ENCODE measurements around the gene SLC22A4. TPM values are rescaled to one million over a fixed set of nuclear protein-coding genes. Genes with fewer than 3 reads are reported as not detected.

Gene SLC22A4
- total RNA-seq, 1 experiment from 2014 or later, result 1.5 TPM

DNA sequence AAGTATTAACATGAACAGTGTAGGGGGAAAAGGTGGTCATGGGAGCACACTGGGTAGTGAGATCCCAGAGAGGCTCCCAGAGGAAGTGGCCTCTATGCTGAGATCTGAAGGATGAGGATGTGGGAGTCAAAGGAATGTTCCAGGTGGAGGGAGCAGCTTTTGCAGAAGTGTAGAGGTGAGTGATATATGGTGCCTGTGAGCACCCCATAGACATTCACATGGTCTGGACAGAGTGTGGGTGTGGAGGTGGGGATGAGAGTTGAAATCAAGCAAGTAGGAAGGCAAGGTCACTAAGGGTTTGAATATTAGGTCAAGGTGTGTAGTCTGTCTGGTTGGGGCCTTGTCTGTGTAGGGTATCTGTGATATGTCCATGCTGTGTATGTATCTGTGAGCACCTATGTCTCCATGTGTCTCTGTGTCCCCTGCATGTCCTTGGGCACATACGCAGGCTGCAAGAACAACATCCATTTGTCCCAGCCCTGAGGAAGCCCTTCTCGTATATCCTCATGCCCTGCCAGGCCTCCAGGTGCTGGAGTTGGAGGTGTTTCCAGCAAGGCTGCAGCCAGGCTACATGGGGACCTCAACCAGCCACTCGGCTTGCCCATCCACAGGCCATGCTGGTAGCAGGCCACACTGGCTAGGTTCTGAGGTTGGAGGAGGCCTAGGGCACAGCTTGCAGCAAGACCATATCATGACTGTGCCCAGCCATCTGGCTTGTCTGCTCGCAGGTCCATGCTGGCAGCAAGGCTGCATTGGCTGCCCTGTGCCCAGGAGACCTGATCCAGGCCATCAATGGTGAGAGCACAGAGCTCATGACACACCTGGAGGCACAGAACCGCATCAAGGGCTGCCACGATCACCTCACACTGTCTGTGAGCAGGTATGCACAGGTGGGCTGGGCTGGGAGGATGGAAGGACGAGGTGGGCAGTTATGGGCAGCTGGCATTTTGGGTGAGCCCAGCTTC, 32.0 kb upstream of the SLC22A4 start:
- TF ChIP-seq SIN3A (IDR thresholded peaks at IDR 0.05; ENCODE audit: borderline replicate concordance, insufficient read depth, low read depth, low read length), result no peak
- no peak for TF ChIP-seq TCF7L2 (IDR thresholded peaks at IDR 0.05; ENCODE audit: low read depth, low read length)
- TF ChIP-seq, protein P1, sequence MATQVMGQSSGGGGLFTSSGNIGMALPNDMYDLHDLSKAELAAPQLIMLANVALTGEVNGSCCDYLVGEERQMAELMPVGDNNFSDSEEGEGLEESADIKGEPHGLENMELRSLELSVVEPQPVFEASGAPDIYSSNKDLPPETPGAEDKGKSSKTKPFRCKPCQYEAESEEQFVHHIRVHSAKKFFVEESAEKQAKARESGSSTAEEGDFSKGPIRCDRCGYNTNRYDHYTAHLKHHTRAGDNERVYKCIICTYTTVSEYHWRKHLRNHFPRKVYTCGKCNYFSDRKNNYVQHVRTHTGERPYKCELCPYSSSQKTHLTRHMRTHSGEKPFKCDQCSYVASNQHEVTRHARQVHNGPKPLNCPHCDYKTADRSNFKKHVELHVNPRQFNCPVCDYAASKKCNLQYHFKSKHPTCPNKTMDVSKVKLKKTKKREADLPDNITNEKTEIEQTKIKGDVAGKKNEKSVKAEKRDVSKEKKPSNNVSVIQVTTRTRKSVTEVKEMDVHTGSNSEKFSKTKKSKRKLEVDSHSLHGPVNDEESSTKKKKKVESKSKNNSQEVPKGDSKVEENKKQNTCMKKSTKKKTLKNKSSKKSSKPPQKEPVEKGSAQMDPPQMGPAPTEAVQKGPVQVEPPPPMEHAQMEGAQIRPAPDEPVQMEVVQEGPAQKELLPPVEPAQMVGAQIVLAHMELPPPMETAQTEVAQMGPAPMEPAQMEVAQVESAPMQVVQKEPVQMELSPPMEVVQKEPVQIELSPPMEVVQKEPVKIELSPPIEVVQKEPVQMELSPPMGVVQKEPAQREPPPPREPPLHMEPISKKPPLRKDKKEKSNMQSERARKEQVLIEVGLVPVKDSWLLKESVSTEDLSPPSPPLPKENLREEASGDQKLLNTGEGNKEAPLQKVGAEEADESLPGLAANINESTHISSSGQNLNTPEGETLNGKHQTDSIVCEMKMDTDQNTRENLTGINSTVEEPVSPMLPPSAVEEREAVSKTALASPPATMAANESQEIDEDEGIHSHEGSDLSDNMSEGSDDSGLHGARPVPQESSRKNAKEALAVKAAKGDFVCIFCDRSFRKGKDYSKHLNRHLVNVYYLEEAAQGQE (IDR thresholded peaks at IDR 0.05; ENCODE audit: insufficient read depth in 1 of 2, low read depth in 2 of 2, low read length in 1 of 2), result no peak
- no peak for TF ChIP-seq POLR2AphosphoS5 (IDR thresholded peaks at IDR 0.05; ENCODE audit: low read depth, low read length)
- TF ChIP-seq, protein P2, sequence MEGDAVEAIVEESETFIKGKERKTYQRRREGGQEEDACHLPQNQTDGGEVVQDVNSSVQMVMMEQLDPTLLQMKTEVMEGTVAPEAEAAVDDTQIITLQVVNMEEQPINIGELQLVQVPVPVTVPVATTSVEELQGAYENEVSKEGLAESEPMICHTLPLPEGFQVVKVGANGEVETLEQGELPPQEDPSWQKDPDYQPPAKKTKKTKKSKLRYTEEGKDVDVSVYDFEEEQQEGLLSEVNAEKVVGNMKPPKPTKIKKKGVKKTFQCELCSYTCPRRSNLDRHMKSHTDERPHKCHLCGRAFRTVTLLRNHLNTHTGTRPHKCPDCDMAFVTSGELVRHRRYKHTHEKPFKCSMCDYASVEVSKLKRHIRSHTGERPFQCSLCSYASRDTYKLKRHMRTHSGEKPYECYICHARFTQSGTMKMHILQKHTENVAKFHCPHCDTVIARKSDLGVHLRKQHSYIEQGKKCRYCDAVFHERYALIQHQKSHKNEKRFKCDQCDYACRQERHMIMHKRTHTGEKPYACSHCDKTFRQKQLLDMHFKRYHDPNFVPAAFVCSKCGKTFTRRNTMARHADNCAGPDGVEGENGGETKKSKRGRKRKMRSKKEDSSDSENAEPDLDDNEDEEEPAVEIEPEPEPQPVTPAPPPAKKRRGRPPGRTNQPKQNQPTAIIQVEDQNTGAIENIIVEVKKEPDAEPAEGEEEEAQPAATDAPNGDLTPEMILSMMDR (IDR thresholded peaks at IDR 0.05), result no peak
- no peaks in the 10 kb centered on the region for H3K9me3 ChIP-seq (ENCODE audit: control insufficient read depth, insufficient read depth, low read depth, low read length)
- intact Hi-C loops (cut with micrococcal nuclease; ENCODE audit: unreplicated experiment), result no loop called here
- DNase-seq (ENCODE audit: low read depth, low spot score) (no peak), ATAC-seq (no peak)
- BruUV-seq (replicated peaks), result no TSS peak
- no peaks in the 10 kb centered on the region for H3K27me3 ChIP-seq (ENCODE audit: control insufficient read depth, insufficient read depth, low read length)
- in situ Hi-C loops (cut with HindIII; ENCODE audit: low pct_unique_long_range_greater_than_20kb, low sequenced_read_pairs), result no loop called here
- POLR2A ChIA-PET, result no interaction called here
- H3K36me3 ChIP-seq (ENCODE audit: control insufficient read depth, insufficient read depth, low read length), result no peaks in the 10 kb centered on the region
- CTCF ChIA-PET, result no interaction called here
- no peak overlapping the region for H3K27ac ChIP-seq (ENCODE audit: low read length)
- H3K4me1 ChIP-seq (ENCODE audit: control insufficient read depth, insufficient read depth, low read length), result no peaks in the 10 kb centered on the region
- H3K4me3 ChIP-seq (ENCODE audit: low read depth in 2 of 2, low read length in 2 of 2), result no peak overlapping the region

DNA sequence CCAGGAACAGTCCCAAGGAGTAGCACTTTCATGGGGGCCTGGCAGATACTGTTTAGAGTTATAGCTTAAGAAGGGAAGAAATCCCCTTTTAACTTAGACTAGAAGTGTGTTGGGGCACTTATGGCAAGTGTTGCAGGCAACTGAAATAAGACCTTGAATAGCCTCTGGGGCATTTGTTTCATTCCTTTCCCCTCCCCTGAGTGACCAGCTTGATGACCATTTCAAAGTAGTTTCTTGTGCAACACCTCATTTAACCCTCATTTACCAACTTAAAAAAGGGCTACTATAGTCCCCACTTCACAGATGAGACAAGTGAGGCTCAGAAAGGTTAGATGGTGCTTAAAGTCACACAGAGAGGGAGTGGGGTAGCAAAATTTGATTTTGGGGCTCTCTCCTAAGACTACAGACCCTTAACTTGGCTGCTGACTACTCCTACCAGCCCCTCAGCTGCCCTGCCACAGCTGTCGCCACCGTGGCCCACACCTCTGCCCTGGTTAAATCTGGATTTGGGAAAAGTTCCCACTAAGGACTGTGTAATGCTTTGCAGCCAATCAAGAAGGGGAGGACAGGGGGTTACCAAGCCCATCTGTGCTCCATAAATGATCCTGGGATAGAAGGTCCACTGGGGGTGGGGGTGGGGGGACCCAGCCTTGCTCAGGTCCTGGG, 31.2 kb upstream of the SLC22A4 start:
- no TSS peak for BruUV-seq (replicated peaks)
- intact Hi-C loops (cut with micrococcal nuclease; ENCODE audit: unreplicated experiment), result no loop called here
- TF ChIP-seq, protein P1 (IDR thresholded peaks at IDR 0.05; ENCODE audit: insufficient read depth in 1 of 2, low read depth in 2 of 2, low read length in 1 of 2), result no peak
- TF ChIP-seq POLR2AphosphoS5 (IDR thresholded peaks at IDR 0.05; ENCODE audit: low read depth, low read length) (no peak), SIN3A (IDR thresholded peaks at IDR 0.05; ENCODE audit: borderline replicate concordance, insufficient read depth, low read depth, low read length) (no peak)
- TF ChIP-seq, protein P2 (IDR thresholded peaks at IDR 0.05), result no peak

More for the DNA sequence above, 31.2 kb upstream of the SLC22A4 start:
- in situ Hi-C loops (cut with HindIII; ENCODE audit: low pct_unique_long_range_greater_than_20kb, low sequenced_read_pairs), result no loop called here
- ChIA-PET CTCF (no interaction called here), POLR2A (no interaction called here)
- ATAC-seq (no peak), DNase-seq (ENCODE audit: low read depth, low spot score) (no peak)
- Histone ChIP-seq H3K4me3 (ENCODE audit: low read depth in 2 of 2, low read length in 2 of 2) (no peak overlapping the region), H3K9me3 (ENCODE audit: control insufficient read depth, insufficient read depth, low read depth, low read length) (no peaks in the 10 kb centered on the region), H3K36me3 (ENCODE audit: control insufficient read depth, insufficient read depth, low read length) (no peaks in the 10 kb centered on the region), H3K4me1 (ENCODE audit: control insufficient read depth, insufficient read depth, low read length) (no peaks in the 10 kb centered on the region), H3K27me3 (ENCODE audit: control insufficient read depth, insufficient read depth, low read length) (no peaks in the 10 kb centered on the region), H3K27ac (ENCODE audit: low read length) (no peak overlapping the region)

All from Panc1 (cell line).